HUES48 (cell line): ENCODE results near the gene SVEP1.
A peak's percentile ranks its signal among the peaks of the same experiment; 100 is the strongest.

Experiments
- H3K27ac ChIP-seq: one replicate; pipeline ENCODE4 v1.7.0; 2013; ENCODE audit warnings: low read depth, low read length, inconsistent platforms
- H3K27me3 ChIP-seq: 2 replicates; pipeline ENCODE4 v1.6.1; 2013; ENCODE audit warnings: mild to moderate bottlenecking, low read length; ENCODE audit not compliant: control insufficient read depth, insufficient read depth
- H3K36me3 ChIP-seq: 2 replicates; pipeline ENCODE4 v1.6.1; 2013; ENCODE audit warnings: low read length; ENCODE audit not compliant: control insufficient read depth, insufficient read depth
- H3K4me1 ChIP-seq: 2 replicates; pipeline ENCODE4 v1.6.1; 2013; ENCODE audit warnings: mild to moderate bottlenecking, low read length; ENCODE audit not compliant: control insufficient read depth, insufficient read depth
- H3K4me3 ChIP-seq: 2 replicates; pipeline ENCODE4 v1.5.1; 2013; ENCODE audit warnings: mild to moderate bottlenecking, low read depth, low read length
- H3K9ac ChIP-seq: 2 replicates; pipeline ENCODE4 v1.6.1; 2013; ENCODE audit warnings: mild to moderate bottlenecking, low read depth, low read length, moderate library complexity
- H3K9me3 ChIP-seq: 2 replicates; pipeline ENCODE4 v1.6.1; 2013; ENCODE audit warnings: low read length; ENCODE audit not compliant: control insufficient read depth, insufficient read depth

SVEP1 gene

GRCh38 chr9:110604171-110604601, 24.6 kb upstream of the SVEP1 start:
- Histone ChIP-seq H3K9ac (no peak overlapping the region), H3K9me3 (no peaks in the 10 kb centered on the region), H3K4me1 (peaks cover 14% of the 10 kb centered on the region), H3K27ac (no peak overlapping the region), H3K36me3 (no peaks in the 10 kb centered on the region), H3K27me3 (no peaks in the 10 kb centered on the region), H3K4me3 (no peak overlapping the region)

DNA sequence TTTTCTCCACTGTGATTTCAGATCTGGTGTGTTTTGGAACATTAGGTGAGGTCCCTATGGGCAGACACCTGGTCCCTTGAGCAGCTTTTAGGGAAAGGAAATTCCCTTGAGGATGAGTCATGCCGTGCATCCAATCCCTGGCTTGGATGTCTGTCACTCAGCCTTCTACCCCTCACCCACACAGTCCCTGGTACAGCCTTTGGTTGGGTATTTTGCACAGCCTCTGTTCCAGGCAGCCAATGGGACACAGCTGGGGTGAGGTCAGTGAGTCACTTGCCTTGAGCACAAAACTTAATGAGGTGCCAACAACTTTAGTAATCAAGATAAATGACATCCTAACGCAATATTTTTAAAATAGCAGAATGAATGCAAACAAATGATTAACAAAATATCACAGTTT, 22.7 kb upstream of the SVEP1 start:
- H3K4me1 ChIP-seq: peaks cover 14% of the 10 kb centered on the region
- H3K36me3 ChIP-seq: no peaks in the 10 kb centered on the region
- no peak overlapping the region for H3K9ac ChIP-seq
- no peak overlapping the region for H3K27ac ChIP-seq
- no peaks in the 10 kb centered on the region for H3K9me3 ChIP-seq
- no peak overlapping the region for H3K4me3 ChIP-seq
- H3K27me3 ChIP-seq: no peaks in the 10 kb centered on the region

GRCh38 chr9:110601098-110601497, 21.6 kb upstream of the SVEP1 start:
- no peak overlapping the region for H3K27ac ChIP-seq
- H3K4me1 ChIP-seq: peaks cover 14% of the 10 kb centered on the region
- no peaks in the 10 kb centered on the region for H3K27me3 ChIP-seq
- H3K36me3 ChIP-seq: no peaks in the 10 kb centered on the region
- no peak overlapping the region for H3K9ac ChIP-seq
- peaks cover 4% of the 10 kb centered on the region; the same call in 1 of the 2 replicates for H3K9me3 ChIP-seq
- H3K4me3 ChIP-seq: no peak overlapping the region

DNA sequence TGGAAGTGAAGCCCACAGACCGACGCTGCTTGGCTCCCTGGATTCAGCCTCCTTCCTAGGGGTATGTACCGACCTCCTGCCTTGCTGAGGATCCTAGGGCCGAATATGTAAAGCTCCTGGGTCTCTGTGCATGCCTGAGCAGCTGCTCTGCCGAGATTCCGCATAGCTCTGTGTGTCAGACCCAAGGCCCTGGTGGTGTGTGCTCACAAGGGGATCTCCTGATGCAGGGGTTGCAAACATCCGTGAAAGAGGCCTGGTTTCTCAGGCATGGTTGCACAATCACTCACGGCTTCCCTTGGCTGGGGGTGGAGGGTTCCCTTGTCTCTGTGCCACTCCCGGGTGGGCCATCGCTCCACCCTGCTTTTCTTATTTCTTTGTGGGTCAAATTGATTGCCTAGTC, 19.9 kb upstream of the SVEP1 start:
- Histone ChIP-seq H3K9ac (no peak overlapping the region), H3K27me3 (no peaks in the 10 kb centered on the region), H3K4me1 (peaks cover 14% of the 10 kb centered on the region), H3K4me3 (no peak overlapping the region), H3K9me3 (peaks cover 4% of the 10 kb centered on the region; the same call in 1 of the 2 replicates), H3K36me3 (no peaks in the 10 kb centered on the region), H3K27ac (no peak overlapping the region)

- no peaks in the 10 kb centered on the region for H3K36me3 ChIP-seq
- peak overlapping the region; percentile 31 for H3K27ac ChIP-seq
- no peaks in the 10 kb centered on the region for H3K27me3 ChIP-seq
- no peak overlapping the region for H3K4me3 ChIP-seq
- peaks cover 7% of the 10 kb centered on the region; the same call in 1 of the 2 replicates for H3K9me3 ChIP-seq
- H3K9ac ChIP-seq: no peak overlapping the region
- H3K4me1 ChIP-seq: peaks cover 16% of the 10 kb centered on the region
Measured at GRCh38 chr9:110592044-110592830, 12.7 kb upstream of the SVEP1 start.

- H3K4me1 ChIP-seq: peaks cover 16% of the 10 kb centered on the region
- H3K36me3 ChIP-seq: no peaks in the 10 kb centered on the region
- peaks cover 4% of the 10 kb centered on the region; the same call in 1 of the 2 replicates for H3K9me3 ChIP-seq
- no peak overlapping the region for H3K9ac ChIP-seq
- H3K27ac ChIP-seq: peak overlapping the region; percentile 31
- no peaks in the 10 kb centered on the region for H3K27me3 ChIP-seq
- H3K4me3 ChIP-seq: no peak overlapping the region
Measured at GRCh38 chr9:110591526-110591925, 12.0 kb upstream of the SVEP1 start.

GRCh38 chr9:110590816-110591215, 11.3 kb upstream of the SVEP1 start:
- Histone ChIP-seq H3K4me1 (peaks cover 16% of the 10 kb centered on the region), H3K27ac (no peak overlapping the region), H3K27me3 (no peaks in the 10 kb centered on the region), H3K9me3 (0 out of 2 replicates have a peak, but pooled peaks cover 3% of the 10 kb centered on the region), H3K9ac (no peak overlapping the region), H3K36me3 (no peaks in the 10 kb centered on the region), H3K4me3 (no peak overlapping the region)

GRCh38 chr9:110588296-110588695, 8.8 kb upstream of the SVEP1 start:
- H3K4me1 ChIP-seq: peaks cover 16% of the 10 kb centered on the region
- H3K4me3 ChIP-seq: no peak overlapping the region
- no peaks in the 10 kb centered on the region for H3K27me3 ChIP-seq
- H3K36me3 ChIP-seq: no peaks in the 10 kb centered on the region
- H3K9me3 ChIP-seq: 0 out of 2 replicates have a peak, but pooled peaks cover 3% of the 10 kb centered on the region
- no peak overlapping the region for H3K9ac ChIP-seq
- no peak overlapping the region for H3K27ac ChIP-seq

DNA sequence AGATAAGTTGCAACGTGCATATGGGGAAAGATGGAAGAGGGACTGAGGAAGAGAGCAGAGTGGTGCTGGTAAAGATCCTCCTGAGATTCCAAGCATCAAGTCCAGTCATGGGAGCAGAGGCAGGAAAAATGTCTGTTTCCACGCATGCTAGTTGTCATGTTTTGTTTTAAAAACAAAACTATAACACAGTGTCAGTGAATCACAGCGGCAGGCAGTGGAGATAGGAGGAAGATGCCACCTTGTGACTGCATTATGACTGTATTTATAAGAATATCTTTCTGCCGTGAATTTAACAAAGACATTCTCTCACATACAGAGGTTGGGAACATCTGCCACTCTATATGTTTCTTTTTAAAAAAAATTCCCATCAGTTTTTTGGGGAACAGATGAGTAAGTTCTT, 3.7 kb upstream of the SVEP1 start:
- Histone ChIP-seq H3K27ac (no peak overlapping the region), H3K36me3 (no peaks in the 10 kb centered on the region)

GRCh38 chr9:110582156-110582555, 2.6 kb upstream of the SVEP1 start:
- no peak overlapping the region for H3K27ac ChIP-seq
- no peak overlapping the region for H3K4me3 ChIP-seq
- no peak overlapping the region for H3K9ac ChIP-seq
- no peaks in the 10 kb centered on the region for H3K9me3 ChIP-seq
- peaks cover 23% of the 10 kb centered on the region for H3K4me1 ChIP-seq
- H3K36me3 ChIP-seq: no peaks in the 10 kb centered on the region
- H3K27me3 ChIP-seq: peaks cover 51% of the 10 kb centered on the region

More for the DNA sequence above, 3.7 kb upstream of the SVEP1 start:
- Histone ChIP-seq H3K9ac (no peak overlapping the region), H3K4me1 (peaks cover 23% of the 10 kb centered on the region), H3K4me3 (no peak overlapping the region), H3K9me3 (no peaks in the 10 kb centered on the region), H3K27me3 (peaks cover 41% of the 10 kb centered on the region)

GRCh38 chr9:110580850-110581249, 1.3 kb upstream of the SVEP1 start:
- Histone ChIP-seq H3K27me3 (peaks cover 56% of the 10 kb centered on the region), H3K27ac (no peak overlapping the region), H3K4me3 (peak overlapping the region; percentile 71; the same call in 1 of the 2 replicates)

More at GRCh38 chr9:110580850-110581249, 1.3 kb upstream of the SVEP1 start:
- no peak overlapping the region for H3K9ac ChIP-seq
- peaks cover 23% of the 10 kb centered on the region for H3K4me1 ChIP-seq
- no peaks in the 10 kb centered on the region for H3K9me3 ChIP-seq
- no peaks in the 10 kb centered on the region for H3K36me3 ChIP-seq
